HL-60 (cell line): ENCODE results near the gene VWC2.

ENCODE experiments used
- GABPA ChIP-seq: IDR thresholded peaks from 2 replicates; pipeline ENCODE4 v1.6.1; 2012; ENCODE audit warnings: low read depth
- POLR2AphosphoS5 ChIP-seq: IDR thresholded peaks from 2 replicates; pipeline ENCODE4 v1.6.1; 2012; ENCODE audit warnings: low read depth
- TF ChIP-seq, protein P1 (sequence below): IDR thresholded peaks from one replicate; pipeline ENCODE4 v1.5.1; 2011; ENCODE audit warnings: low read length, control low read depth, inconsistent platforms; ENCODE audit not compliant: insufficient read depth

DNA sequence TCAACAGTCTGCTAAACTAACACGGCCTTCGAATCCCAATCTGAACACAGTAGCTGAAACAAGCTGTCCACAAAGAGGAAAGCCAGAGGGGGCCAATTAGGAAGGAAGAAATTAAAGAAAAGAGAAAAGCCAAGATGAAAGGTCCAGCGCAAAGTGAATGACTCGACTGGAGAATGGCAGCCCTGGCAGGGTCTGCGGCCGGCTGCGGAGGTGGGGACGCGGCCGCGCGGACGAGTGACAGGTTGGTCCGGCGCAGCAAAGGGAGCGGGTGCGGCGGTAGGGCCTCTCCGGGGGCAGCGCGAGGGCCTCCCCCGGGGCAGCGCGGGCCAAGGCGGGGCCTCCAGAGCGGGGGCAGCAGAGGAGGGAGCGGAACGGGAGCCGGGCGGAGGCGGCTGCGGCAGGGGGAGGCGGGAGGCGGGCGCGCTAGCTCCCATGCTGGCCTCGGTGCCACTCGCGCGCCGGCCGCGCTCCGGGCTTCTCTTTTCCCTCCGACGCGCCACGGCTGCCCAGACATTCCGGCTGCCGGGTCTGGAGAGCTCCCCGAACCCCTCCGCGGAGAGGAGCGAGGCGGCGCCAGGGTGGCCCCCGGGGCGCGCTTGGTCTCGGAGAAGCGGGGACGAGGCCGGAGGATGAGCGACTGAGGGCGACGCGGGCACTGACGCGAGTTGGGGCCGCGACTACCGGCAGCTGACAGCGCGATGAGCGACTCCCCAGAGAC, at the start of gene VWC2:
- TF ChIP-seq, protein P1, sequence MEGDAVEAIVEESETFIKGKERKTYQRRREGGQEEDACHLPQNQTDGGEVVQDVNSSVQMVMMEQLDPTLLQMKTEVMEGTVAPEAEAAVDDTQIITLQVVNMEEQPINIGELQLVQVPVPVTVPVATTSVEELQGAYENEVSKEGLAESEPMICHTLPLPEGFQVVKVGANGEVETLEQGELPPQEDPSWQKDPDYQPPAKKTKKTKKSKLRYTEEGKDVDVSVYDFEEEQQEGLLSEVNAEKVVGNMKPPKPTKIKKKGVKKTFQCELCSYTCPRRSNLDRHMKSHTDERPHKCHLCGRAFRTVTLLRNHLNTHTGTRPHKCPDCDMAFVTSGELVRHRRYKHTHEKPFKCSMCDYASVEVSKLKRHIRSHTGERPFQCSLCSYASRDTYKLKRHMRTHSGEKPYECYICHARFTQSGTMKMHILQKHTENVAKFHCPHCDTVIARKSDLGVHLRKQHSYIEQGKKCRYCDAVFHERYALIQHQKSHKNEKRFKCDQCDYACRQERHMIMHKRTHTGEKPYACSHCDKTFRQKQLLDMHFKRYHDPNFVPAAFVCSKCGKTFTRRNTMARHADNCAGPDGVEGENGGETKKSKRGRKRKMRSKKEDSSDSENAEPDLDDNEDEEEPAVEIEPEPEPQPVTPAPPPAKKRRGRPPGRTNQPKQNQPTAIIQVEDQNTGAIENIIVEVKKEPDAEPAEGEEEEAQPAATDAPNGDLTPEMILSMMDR, result no peak
- TF ChIP-seq GABPA (no peak), POLR2AphosphoS5 (no peak)
